HG02798 (cell line): ENCODE measurements around the gene HSDL1.

ENCODE experiments used
- ATAC-seq: cut with Tn5 transposase; IDR thresholded peaks from one replicate; pipeline ENCODE4 v1.9.1; 2021; ENCODE audit warnings: mild to moderate bottlenecking; ENCODE audit not compliant: unreplicated experiment, poor library complexity

HSDL1 gene

GRCh38 chr16:84110527-84110926, 34.5 kb downstream of the HSDL1 start:
- no peak for ATAC-seq

- ATAC-seq: no peak
Measured at GRCh38 chr16:84109598-84110335, 35.2 kb downstream of the HSDL1 start.

- ATAC-seq: no peak
Measured at GRCh38 chr16:84107921-84108320, 37.1 kb downstream of the HSDL1 start.

DNA sequence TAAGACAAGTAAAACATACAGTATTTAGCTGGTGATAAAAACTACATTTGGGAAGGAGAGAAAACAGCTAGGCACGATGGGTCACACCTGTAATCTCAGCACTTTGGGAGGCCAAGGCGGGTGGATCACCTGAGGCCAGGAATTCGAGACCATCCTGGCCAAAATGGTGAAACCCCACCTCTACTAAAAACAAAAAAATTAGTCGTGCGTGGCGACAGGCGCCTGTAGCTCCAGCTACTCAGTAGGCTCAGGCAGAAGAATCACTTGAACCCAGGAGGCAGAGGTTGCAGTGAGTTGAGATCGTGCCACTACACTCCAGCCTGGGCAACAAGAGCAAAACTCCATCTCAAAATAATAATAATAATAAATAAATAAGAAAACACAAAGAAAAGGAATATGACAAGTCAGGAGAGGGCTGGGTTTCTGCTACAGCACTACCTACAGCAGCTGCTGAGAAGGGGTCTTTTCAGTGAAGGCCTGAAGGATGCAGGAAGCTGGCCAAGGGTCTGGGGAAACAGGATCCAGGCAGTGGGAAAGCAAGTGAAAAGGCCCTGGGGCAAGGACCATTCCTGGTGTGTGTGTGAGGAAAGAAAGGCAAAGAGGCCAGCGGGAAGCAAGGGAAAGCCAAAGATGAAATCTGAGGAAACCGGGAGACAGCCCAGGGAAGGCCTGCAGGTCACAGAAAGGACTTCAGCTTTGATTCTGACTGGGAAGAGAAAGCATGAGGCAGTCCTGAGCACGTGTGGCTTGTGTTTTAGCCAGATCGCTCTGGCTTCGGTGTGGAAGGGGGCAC, 38.8 kb downstream of the HSDL1 start:
- ATAC-seq: no peak

- ATAC-seq: no peak
Measured at GRCh38 chr16:84105301-84105815, 39.6 kb downstream of the HSDL1 start.

DNA sequence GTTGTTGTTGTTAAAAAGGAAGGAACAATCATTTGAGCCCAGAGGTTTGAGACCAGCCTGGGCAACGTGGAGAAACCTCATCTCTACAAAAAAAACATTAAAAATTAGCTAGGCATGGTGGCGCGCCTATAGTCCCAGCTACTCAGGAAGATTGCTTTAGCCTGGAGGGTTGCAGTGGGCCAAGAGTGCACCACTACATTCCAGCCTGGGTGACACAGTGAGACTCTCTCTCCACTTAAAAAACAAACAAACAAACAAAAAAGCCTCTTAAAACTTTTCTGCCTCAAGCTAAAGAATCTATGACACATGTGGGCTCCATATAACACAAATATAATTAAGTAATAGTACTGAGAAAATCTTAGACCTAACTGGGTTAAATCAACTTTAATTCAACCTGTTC, 40.7 kb downstream of the HSDL1 start:
- ATAC-seq: no peak

DNA sequence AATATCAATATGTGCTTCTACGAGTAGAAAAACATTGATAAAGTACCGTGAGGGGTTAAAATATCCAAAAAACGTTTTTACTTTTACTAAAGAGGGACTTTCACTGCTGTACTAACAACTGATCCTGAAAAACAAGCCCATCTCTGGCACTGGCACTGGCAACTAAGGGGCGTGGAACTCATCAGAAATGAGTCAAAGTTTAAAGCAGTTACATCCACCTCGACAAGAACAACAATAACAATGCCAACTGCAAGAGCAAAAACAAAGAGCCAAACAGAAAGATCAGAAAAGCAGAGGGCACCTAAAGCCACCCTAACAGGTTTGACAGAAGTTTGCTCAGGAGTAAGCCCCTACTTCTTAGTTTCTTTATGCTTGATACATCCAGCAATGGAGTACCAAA, 41.3 kb downstream of the HSDL1 start:
- ATAC-seq: no peak

DNA sequence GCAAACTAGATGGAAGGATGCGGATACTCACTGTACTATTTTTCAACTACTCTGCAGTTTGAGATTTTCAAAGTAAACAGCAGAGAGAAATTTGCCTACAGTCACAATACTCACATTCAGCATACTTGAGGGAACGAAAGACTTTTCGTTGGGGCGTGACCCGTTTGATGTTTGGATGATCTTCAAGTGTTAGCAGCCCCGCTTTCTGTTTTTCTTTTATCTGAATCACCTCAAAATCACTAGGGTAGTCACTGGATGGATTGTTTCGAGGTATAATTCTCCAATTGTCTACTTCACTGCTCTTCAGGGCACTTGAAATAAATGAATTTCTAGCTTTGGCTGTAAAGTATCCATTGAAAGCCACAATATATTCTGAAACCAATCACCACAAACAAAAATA, 46.0 kb downstream of the HSDL1 start:
- ATAC-seq: no peak

DNA sequence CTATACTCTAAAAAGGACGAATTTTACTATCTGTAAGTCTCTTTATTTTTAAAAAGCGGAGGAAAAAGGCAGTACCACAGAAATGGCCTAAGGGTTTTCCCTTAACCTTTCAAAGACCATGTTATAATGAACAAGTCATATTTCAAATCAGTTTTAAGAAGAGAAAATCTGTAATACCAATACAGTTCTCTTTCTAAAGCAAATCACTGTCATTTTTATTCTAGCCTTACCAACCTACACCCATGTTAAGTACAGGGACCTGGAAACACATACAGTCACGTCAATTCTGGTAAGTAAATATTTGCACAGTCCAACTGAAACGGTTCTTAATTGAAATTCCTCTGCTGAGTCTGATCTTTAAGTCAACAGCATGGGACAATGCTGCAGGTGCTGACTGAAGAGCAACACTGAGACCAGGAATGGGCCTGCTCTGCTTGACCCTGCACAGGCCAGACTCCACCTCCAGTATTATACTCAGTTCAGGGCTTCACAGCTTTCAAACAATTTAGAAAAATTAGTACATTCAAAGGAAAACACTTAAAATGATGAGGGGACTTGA, 48.5 kb downstream of the HSDL1 start:
- no peak for ATAC-seq

DNA sequence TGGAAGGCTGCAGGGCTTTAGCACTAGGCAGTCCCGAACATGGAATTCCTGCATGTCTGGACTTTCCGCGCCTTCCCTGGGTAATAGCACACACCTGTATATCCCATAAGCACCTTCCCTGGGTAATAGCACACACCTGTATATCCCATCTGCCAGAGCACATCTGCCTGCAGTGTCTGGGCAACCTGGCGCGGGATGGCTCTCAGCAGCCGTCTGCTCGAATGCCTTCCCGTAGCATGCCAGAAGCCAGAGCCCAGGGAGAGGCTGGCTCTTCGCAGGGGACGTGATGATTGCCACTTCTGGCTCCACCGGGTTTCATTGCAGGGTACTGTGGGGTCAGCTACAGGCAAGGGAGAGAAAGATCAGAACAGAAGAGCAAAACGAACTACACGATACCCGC, 49.5 kb downstream of the HSDL1 start:
- no peak for ATAC-seq

GRCh38 chr16:84093879-84094270, 51.1 kb downstream of the HSDL1 start:
- ATAC-seq: no peak

DNA sequence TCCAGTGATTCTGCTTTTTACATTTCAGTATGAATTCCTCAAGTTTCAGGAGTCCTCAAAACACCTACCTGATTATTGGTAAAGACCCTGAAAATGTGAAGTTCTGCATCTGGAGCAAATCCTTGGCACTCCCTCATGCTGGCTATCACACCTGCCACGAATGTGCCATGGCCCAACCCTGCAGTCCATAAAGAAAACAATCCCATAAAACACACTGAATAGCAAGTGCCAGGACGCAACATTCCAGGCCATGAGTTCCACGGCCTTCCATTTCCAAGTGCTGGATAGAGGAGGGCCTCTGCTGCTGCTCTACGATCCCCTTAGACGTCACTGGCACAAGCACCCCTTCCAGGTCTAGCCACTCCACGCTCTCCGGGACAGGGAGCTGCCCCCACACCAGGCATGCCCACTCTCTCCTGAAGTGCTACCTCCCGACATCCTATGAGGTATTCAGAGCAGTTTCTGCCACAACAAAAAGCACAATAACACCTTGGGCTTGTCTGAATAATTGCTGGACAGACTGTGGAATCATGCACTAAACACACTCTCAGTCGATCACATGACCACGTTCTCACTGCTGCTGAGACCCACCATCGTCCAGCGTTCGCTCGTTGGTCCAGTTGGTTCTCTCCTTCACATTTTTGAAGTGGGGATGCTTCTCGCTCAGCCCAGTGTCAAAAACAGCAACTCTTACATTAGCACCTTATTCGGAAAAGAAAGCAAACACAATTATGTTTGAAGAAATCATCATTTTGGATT, 51.7 kb downstream of the HSDL1 start:
- ATAC-seq: no peak

GRCh38 chr16:84091460-84091859, 53.5 kb downstream of the HSDL1 start:
- no peak for ATAC-seq

DNA sequence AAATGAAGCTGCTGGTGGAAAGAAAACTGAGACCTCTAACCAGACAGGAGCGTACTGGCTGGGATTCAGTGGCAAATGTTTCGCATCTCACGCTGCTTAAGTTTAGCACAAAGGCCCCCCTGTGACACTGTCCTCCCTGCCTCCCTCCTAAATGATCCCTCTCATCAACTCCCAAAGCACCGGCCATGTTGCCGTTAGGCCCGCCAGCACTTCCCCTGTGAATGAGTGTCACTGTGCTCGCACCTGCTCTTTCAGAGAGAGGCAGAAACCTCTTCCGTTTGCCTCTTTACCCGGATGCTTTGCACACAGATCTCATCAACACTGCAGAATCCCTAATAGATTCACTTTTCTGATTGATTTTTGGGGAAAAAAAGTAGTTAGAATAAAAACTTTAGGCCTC, 54.8 kb downstream of the HSDL1 start:
- ATAC-seq: no peak

DNA sequence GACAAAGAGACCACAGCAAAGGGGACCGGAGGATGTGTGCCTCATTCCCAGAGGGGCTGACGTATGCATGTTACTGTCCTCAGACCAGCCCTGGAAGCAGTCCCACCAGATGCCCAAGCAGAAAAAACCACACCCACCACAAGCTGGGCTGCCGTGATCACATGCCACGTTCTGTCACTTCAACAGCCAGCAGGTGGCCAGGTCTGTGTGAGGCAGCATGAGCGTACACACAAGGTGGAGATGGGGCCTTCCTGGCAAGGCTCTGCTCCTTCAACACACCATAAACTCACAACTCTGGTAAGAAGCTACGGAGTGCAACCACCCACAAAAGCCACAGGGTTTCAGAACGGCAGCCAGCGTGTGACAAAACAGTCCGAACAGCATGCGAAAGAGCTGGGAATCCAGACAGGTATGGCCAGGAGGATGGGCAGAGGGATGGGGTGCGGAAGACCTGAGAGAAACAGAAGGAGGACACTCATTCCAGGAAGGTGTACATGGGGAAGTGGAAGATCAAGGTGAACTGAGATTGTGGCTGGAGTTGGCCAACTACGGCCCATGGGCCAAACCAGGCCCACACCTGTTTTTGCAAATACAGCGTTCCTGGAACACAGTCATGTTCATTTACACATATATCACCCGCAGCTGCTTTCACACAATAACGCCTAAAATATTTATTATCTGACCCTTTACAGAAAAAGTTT, 56.1 kb downstream of the HSDL1 start:
- ATAC-seq: peak; percentile 84

DNA sequence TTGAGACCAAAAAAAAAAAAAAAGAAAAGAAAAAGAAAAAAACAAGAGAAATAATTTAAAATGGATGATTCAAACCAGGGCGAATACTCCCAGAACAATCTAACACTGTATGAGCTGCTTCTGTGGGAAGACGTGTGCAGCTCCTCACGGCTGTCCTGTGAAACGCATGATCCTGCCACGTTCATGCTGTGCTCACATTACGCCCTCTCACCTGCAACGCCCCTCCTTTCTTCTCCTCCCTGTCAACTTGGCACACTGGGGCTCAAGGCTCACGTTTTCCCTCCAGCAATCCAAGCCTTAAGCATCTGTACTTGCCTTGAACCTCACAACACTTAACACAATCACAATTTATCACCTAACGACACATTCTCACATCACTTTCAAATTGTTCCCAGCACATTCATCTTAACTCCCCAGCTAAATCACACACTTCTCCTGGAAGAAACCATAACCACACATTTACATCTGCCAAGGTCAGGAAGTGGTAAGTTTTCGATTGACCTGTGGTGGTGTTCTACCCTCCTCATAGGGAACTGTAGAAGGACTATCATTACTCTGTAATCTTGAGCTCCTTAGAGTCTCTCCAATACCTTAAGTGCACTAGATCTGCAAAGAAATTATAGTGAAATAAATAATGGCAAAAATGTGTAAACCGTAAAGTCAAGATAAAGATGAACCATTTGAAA, 57.4 kb downstream of the HSDL1 start:
- no peak for ATAC-seq

GRCh38 chr16:84087001-84087400, 58.0 kb downstream of the HSDL1 start:
- no peak for ATAC-seq

- no peak for ATAC-seq
Measured at GRCh38 chr16:84086341-84086740, 58.6 kb downstream of the HSDL1 start.

DNA sequence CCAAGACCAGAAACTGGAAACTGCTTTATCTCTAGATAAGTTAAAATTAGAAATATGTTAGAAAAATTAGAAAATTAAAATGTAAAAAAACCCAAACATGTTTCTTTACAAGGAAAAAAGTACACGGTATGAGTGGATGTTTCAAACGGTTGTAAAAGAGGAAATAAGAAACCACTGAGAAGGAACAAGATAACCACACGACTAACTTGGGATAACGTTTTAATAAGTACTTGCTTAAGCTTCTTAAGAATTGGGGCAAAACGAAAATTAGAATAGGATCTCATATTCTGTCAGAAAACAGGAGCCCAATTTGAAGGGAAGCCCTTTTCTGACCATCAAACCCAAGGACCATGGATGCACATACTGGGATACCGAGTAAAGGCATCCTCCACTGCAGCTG, 59.2 kb downstream of the HSDL1 start:
- no peak for ATAC-seq
